Colonic mucosa (tissue), 4 donors: ENCODE results near the gene STAT5B. TPM values are rescaled to one million over a fixed set of nuclear protein-coding genes. Genes with fewer than 3 reads are reported as not detected.
"Not testable (repeated sequence)": the region's sequence is repeated elsewhere in the genome, so short reads cannot be mapped to it uniquely, and the experiment has no call there.

Experiments used
- DNase-seq: peaks from one replicate; pipeline ENCODE4 v3.0.0-alpha.2; 2020
- H3K27ac ChIP-seq: fragments of 200-600 bp; one replicate; pipeline ENCODE4 v1.8.0; 2021
- H3K27me3 ChIP-seq: fragments of 200-600 bp; one replicate; pipeline ENCODE4 v1.8.0; 2021
- H3K36me3 ChIP-seq: fragments of 200-600 bp; one replicate; pipeline ENCODE4 v1.8.0; 2021
- H3K4me1 ChIP-seq: fragments of 200-600 bp; one replicate; pipeline ENCODE4 v1.8.0; 2021; ENCODE audit warnings: mild to moderate bottlenecking
- H3K4me3 ChIP-seq: fragments of 200-600 bp; one replicate; pipeline ENCODE4 v1.8.0; 2021
- H3K9ac ChIP-seq, 2 donors: one replicate each; pipeline ENCODE4 v1.7.0; 2013; ENCODE audit warnings: control low read depth in 2 of 2, low read depth in 2 of 2, low read length in 2 of 2
- H3K9me3 ChIP-seq: fragments of 200-600 bp; one replicate; pipeline ENCODE4 v1.8.0; 2021
- CTCF ChIP-seq: fragments of 200-600 bp; IDR thresholded peaks from one replicate; pipeline ENCODE4 v1.8.0; 2022; ENCODE audit warnings: antibody characterized with exemption, mild to moderate bottlenecking
- intact Hi-C: fragments of 100-400 bp; cut with DNase I; formaldehyde crosslinking; loops from one replicate; pipeline ENCODE4 v1.14.1; 2022
- total RNA-seq, 2 donors: library from RNA; stranded (reverse); fragmentation: NEBNext Ultra II Directional in 1 of 2; extraction: Animal tissue kit (Norgen Biotek cat#: 25700) in 1 of 2; gene quantifications; one replicate each; pipeline ENCODE4 v1.2.1, GENCODE V29; 2021
- donor health status: healthy.
- donor health status: DM: no; HTN: no; CAD: no.
- donor health status: DM: no; HTN: no; CAD: no.

The STAT5B gene
- total RNA-seq, 2 donors from 2014 or later = 29.3 to 38.4 TPM

GRCh38 chr17:42243493-42243982 is 32.7 kb downstream of the STAT5B start:
- H3K4me3 ChIP-seq = no peak overlapping the region
- no peaks in the 10 kb centered on the region for H3K4me1 ChIP-seq
- no peak for TF ChIP-seq CTCF
- H3K27ac ChIP-seq = no peak overlapping the region
- H3K9me3 ChIP-seq = no peaks in the 10 kb centered on the region
- no peaks in the 10 kb centered on the region for H3K27me3 ChIP-seq
- no peak for DNase-seq
- H3K9ac ChIP-seq = no peak overlapping the region
- intact Hi-C loops = no loop called here
- no peaks in the 10 kb centered on the region for H3K36me3 ChIP-seq

GRCh38 chr17:42241871-42242270 is 34.3 kb downstream of the STAT5B start:
- Histone ChIP-seq H3K27ac (no peak overlapping the region), H3K27me3 (no peaks in the 10 kb centered on the region), H3K9me3 (no peaks in the 10 kb centered on the region), H3K9ac (no peak overlapping the region), H3K4me1 (no peaks in the 10 kb centered on the region), H3K4me3 (no peak overlapping the region), H3K36me3 (no peaks in the 10 kb centered on the region)
- TF ChIP-seq CTCF = no peak
- intact Hi-C loops = no loop called here
- no peak for DNase-seq

- H3K36me3 ChIP-seq, H3K9me3 ChIP-seq: not testable (repeated sequence)
Observed at GRCh38 chr17:42240863-42241262, 35.3 kb downstream of the STAT5B start.

GRCh38 chr17:42240201-42240600 is 36.0 kb downstream of the STAT5B start:
- no peaks in the 10 kb centered on the region for H3K36me3 ChIP-seq
- H3K4me1 ChIP-seq = no peaks in the 10 kb centered on the region
- no peak overlapping the region for H3K4me3 ChIP-seq
- H3K27me3 ChIP-seq = no peaks in the 10 kb centered on the region
- TF ChIP-seq CTCF = no peak
- H3K27ac ChIP-seq = no peak overlapping the region
- intact Hi-C loops = no loop called here
- no peaks in the 10 kb centered on the region for H3K9me3 ChIP-seq
- no peak for DNase-seq
- no peak overlapping the region for H3K9ac ChIP-seq

More at GRCh38 chr17:42240863-42241262, 35.3 kb downstream of the STAT5B start:
- intact Hi-C loops, H3K9ac ChIP-seq, DNase-seq, H3K4me3 ChIP-seq, H3K27me3 ChIP-seq, H3K4me1 ChIP-seq, H3K27ac ChIP-seq: not testable (repeated sequence)

- H3K27me3 ChIP-seq, H3K9ac ChIP-seq, H3K4me1 ChIP-seq, H3K9me3 ChIP-seq, intact Hi-C loops, H3K4me3 ChIP-seq, H3K36me3 ChIP-seq, DNase-seq, H3K27ac ChIP-seq: not testable (repeated sequence)
Observed at GRCh38 chr17:42239576-42239975, 36.6 kb downstream of the STAT5B start.

GRCh38 chr17:42236760-42237159 is 39.4 kb downstream of the STAT5B start:
- no peak for DNase-seq
- intact Hi-C loops = no loop called here
- Histone ChIP-seq H3K27ac (no peak overlapping the region), H3K9me3 (no peaks in the 10 kb centered on the region), H3K4me3 (no peak overlapping the region), H3K27me3 (no peaks in the 10 kb centered on the region), H3K36me3 (no peaks in the 10 kb centered on the region), H3K4me1 (no peaks in the 10 kb centered on the region), H3K9ac (no peak overlapping the region)
- TF ChIP-seq CTCF = no peak
